K562 (cell line): ENCODE measurements around the gene RPL26. TPM values are rescaled to one million over a fixed set of nuclear protein-coding genes. Genes with fewer than 3 reads are reported as not detected.

Experiments
- NBN ChIP-seq: fragments of 450-650 bp; IDR thresholded peaks from 2 replicates; pipeline ENCODE4 v1.6.1; 2016; ENCODE audit warnings: low read depth, mild to moderate bottlenecking
- ZBTB40 ChIP-seq, 2 experiments: fragments of 450-650 bp in 1 of 2; sonication (generic) in 1 of 2; formaldehyde crosslinking in 1 of 2; IDR thresholded peaks; 2 replicates each; pipeline versions ENCODE4 v1.7.1 to v1.9.0; 2016 to 2022; ENCODE audit warnings: inconsistent platforms in 1 of 2, mild to moderate bottlenecking in 1 of 2, missing genetic modification reagents in 1 of 2
- polyA plus RNA-seq, 8 experiments: library from polyadenylated mRNA; depleted of rRNA in 4 of 8; stranded (reverse) in 5 of 8; unstranded in 3 of 8; fragments of >200 nt; fragmentation: Nextera tagmentation in 2 of 8; fragmentation: Illumina TruSeq in 1 of 8; extraction: Ambion mirVana in 2 of 8; extraction: Trizol in 1 of 8; gene quantifications; 2 replicates each; pipeline versions ENCODE4 v1.2.1 to v1.2.3, GENCODE V29; 2011 to 2014; ENCODE audit warnings: inconsistent platforms in 1 of 8, missing spikeins in 1 of 8
- total RNA-seq, 7 experiments: library from RNA; depleted of rRNA in 6 of 7; stranded (reverse); fragments of >200 nt in 6 of 7; fragmentation: Illumina TruSeq in 2 of 7; extraction: Trizol in 2 of 7; gene quantifications; 2 replicates each; pipeline versions ENCODE4 v1.2.1 to v1.2.3, GENCODE V29; 2011 to 2021; ENCODE audit warnings: low replicate concordance in 1 of 7

The RPL26 gene
- total and polyA plus RNA-seq, 9 of the 15 experiments (the other 6 are each of a cell fraction or from before 2014, with no cell fraction given): 1,474 to 4,074 (median 2,904) TPM

GRCh38 chr17:8368193-8368592, 14.8 kb downstream of the RPL26 start (continued):
- TF ChIP-seq ZBTB40 (IDR thresholded peaks at IDR 0.05) (no peak), ZBTB40 (CRISPR knock-in tag; IDR thresholded peaks at IDR 0.05) (no peak), NBN (no peak)
